Activated CD4-positive, alpha-beta T cell treated with anti-CD3 and anti-CD28 coated beads for 1 hour (primary cell): ENCODE results near the gene ACTN4.
A peak's percentile ranks its signal among the peaks of the same experiment; 100 is the strongest.

Experiments
- DNase-seq: peaks from one replicate; pipeline ENCODE4 v3.0.0-alpha.2; 2020

Gene ACTN4

DNA sequence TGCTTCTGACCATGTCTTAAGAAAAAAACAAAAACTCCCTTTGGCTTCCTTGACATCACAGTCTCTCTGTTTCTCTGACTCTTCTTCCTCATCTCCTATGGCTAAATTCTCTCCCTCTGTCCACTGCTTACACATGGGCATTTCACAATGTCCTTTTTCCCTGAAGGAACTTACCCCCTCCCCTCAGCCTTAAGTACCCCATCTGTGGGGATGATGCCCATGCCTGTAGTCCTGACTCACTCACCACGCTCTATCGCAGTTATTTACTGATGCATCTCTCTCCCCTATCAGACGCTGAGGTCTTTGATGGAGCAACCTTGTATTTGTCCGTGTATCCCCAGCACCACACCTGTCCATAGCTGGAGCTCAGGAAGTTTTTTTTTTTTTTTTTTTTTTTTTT is 32.4 kb downstream of the ACTN4 start:
- no peak for DNase-seq

DNA sequence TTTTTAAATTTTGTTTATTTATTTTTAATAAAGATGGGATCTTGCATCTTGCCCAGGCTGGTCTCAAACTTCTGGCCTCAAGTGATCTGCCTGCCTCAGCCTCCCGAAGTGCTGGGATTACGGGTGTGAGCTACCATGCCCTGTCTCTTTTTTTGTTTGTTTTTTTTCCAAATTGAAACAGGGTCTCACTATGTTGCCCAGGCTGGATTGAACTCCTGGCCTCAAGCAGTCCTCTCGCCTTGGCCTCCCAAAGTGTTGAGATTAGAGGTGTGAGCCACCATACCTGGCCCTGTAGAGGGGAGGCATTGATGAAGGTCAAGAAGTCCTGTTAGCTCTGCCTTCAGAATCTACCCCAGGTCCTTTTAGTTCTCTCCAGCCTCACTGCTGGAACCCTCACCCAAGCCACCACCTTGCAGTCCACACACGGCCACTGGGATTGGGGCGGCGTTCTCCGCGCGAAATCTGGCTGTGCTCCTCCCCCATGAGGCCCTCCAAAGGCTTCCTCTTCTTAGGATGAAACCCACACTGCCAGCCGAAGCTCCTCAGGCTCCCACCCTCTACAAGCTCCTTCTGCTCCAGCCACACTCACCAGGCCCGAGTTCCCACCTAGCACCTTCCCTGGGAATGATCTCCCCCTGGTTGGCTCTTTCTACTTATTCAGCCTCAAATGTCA is 34.9 kb downstream of the ACTN4 start:
- DNase-seq, result no peak

DNA sequence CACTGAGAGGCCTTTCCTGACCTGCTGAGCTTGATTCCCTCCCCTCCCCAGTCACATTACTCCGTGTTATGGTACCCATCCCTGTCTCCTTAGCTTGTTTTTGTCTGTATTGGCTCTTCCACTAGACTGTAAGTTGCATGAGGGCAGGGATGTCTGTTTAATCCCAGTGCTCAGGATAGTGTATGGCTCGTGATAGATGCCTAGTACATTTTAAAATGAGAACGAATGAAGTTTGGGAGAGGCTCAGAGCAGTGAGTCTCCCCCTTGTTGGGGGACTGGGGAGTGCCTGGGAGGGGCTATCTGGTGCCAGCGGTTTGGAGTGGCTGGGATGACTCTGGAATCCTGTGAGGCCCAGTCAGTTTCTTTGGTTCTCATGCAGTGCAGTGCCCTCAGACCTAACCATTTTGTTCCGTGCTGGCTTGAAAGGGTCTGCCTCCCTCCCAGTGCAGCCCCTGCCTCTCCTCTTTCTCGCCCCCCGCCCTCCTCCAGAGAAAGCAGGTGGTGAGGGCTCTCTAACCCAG is 35.5 kb downstream of the ACTN4 start:
- DNase-seq, result no peak

DNA sequence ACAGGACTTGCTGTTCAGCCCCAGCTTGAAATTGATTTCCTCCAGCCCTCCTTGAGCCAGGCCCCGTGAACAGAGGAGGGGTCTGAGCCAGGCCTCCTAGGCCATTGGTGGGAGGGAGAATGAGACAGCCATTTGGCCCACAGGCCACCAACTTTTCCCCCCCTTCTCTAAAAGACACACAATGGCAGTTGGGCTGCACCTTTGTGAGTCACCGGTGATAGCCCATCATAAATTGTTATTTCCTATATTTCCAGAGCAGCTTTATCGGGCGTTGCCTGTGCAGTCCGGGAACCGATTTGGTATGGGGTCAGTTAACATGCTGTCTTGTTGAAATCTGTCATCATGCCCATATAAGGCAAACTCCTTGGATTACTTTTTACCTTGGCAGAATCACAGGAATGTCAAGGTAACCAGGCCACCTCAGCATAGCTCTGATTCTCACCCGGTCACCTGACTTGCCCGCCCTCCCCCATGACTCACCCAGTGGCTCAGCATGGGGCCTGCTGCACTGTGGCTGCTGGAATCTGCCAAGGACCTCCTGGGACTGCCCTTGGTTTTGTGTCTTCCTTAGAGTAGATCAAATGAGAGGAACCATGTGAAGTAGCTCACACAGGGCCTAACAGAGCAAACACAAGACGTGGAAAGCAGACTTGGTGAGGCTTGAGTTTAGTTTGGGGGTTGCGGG is 36.1 kb downstream of the ACTN4 start:
- DNase-seq, result peak; percentile 23

DNA sequence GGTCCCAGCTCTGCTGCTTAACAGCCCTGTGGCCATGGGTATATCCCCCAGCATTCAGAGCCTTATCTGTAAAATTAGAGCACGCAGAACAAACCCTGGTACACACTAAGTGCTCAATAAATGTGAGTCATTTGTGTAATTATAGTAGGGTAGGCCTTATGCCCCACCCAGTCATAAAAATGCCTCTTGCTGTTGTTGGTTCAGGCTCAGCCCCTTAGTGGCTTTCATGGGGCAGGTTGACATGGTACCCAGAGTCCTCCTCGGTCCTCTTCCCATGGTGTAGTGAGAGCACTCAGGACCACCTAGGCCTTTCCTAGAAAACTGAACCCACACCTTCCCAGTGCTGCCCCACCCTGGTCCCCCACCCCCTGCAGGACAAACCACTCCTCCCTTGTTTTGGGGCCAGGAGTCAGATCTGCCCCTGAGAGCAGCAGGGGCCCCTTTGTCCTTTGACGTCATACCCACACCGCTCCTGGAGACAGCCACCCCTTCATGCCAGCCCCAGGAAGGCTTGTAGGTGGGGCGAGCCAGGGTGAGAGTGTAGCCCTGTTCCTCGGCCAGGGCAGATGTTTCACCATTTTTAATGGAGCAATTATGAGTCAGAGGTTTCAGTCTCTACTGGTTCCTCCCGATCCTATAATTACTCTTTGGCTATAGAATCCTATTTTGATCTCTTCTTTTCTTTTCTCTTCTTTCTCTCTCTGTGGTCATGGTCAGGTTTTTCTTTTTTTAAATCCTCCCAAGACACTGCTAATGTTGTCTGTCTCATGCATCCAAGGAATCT is 36.8 kb downstream of the ACTN4 start:
- DNase-seq, result no peak

DNA sequence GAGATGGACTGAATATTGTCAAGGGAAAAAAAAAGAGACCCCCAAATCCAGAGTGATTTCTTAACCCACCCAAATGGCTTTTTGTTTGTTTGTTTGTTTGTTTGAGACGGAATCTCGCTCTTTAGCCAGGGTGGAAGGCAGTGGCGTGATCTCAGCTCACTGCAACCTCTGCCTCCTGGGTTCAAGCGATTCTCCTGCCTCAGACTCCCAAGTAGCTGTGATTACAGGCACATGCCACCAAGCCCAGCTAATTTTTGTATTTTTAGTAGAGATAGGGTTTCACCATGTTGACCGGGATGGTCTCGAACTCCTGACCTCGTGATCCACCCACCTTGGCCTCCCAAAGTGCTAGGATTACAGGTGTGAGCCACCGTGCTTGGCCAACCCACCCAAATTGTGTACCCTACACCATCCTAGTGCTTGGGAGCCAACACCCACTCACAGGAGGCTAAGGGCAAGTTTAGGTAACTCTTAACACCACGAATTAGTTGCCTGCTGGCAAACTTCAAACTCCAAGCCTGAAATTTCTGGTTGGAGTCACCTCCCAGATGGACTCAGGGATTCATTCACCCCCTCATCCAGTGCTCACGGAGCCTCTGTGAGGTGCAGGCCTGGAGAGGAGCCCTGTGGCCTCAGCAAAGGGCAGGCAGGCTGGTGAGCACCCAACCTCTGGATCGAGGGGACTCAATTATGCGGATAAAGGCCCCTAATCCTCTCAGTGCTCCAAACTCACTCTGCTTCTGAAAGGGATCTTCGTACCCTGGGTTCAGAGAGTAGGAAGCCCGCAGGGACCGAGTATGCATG is 37.6 kb downstream of the ACTN4 start:
- no peak for DNase-seq

DNA sequence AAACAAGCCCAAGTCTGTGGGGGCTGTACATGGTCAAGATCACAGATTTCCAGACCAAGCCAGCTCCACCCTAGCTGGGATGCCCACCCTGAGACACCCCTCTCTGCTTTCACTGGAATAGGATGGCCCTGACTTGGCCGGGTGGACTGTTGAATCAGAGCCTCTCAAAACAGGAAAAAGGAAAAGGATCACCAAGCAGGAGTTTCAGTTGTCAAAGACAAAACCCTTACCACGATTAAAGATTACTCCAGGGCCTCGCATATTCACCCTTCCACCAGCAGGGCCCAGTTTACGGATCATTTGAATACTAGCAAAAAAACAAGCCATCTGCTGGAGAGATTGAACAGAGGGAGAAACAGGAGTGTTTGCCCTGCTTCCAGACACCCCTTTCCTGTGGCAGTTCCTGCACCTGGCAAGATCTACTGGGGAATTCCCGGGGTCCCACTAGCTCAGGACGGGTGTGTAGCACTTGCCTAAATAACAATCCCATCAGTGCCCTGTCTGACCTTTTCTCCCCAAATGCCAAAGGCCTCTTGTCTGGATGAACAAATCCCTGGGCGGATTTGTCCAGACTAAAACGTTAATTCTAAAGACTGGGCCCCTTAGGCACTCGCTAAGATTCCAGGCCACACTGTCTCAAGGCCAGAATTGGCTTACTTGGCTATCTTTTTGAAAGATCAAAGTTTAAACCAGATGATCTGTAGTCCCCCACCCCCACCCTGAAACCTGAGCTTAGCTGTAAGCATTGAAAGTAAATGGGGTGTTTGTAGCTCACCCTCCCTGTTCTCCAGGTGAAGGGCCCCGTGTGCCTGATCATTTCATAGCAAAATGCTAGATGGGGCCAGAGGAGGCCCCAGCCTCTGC is 38.4 kb downstream of the ACTN4 start:
- no peak for DNase-seq

DNA sequence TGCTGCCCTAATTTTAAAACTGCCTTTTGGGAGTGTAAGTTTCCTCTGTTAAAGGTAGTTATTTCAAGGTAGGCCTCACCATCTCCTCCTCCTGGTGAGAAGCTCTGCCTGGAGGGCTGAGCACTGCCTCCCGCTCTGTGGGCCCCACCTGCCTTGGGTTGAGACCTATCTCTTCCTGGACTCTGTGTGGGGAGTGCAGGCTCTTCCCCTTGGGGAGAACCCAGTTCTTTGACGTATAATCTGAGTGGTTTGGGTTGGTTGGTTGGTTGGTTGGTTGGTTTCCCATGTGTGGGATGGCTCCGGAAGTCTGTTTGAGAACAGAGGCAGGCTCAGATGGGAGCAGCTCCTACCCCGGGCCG is 39.1 kb downstream of the ACTN4 start:
- no peak for DNase-seq

DNA sequence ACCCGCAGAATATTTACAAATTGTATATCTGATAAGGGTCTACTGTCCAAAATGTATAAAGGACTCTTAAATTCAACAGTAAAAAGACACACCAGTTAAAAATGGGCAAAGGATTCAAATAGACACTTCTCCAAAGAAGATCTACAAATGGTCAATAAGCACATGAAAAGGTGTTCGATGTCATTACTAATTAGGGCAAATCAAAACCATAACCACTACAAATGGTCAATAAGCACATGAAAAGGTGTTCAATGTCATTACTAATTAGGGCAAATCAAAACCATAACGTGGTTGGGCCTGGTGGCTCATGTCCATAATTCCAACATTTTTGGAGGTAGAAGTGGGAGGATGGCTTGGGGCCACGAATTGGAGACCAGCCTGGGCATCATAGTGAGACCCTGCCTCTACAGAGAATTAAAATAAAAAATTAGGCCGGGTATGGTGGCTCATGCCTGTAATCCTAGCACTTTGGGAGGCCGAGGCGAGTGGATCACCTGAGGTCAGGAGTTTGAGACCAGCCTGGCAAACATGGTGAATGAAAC is 40.5 kb downstream of the ACTN4 start:
- DNase-seq, result no peak

DNA sequence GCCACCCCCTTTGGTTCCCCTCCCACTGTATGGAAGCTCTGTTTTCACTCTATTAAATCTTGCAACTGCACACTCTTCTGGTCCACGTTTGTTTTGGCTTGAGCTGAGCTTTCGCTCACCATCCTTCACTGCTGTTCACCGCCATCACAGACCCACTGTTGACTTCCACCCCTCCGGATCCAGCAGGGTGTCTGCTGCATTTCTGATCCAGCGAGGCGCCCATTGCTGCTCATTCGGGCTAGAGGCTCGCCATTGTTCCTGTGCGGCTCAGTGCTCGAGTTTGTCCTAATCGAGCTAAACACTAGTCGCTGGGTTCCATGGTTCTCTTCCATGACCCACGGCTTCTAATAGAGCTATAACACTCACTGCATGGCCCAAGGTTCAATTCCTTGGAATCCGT is 42.7 kb downstream of the ACTN4 start:
- no peak for DNase-seq

DNA sequence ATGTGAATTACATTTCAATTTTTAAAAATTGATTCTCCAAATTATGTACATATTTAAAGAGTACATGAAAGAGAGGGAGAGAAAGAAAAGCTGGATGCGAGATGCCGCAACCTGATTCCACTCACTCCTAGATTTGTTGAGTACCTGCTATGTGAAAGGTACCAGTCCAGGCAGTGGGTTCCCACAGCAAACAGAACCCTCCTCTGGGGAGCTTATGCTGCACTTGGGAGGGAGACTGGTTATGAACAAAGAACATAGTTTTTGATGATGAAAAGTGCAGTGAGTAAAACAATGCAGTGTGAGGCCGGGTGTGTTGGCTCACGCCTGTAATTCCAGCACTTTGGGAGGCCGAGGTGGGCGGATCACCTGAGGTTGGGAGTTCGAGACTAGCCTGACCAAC is 43.4 kb downstream of the ACTN4 start:
- DNase-seq, result no peak

DNA sequence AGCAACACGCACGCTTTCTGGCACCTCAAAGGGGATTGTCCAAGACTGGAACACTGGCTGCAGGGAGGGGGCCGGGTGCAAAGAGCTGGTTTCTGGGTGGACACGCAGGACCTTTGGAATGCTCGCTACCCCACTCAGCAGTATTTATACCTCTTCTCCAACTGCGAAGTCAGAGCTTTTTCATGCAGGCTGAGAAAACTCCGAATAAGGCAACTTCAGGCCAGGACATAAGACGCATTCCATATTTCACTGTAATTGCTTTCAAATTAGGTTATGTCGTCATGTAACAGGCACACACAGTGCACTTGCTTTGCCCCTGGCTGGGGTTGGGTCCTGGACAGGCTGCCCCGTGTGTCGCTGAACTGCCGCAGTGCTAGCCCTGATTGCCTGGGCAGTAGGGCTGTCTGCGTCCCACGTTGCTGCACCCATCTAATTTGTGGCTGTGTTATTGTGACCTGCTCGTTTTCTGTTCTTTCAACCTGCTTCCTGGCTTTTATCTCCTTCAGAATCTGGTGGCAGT is 44.5 kb downstream of the ACTN4 start:
- DNase-seq, result no peak

DNA sequence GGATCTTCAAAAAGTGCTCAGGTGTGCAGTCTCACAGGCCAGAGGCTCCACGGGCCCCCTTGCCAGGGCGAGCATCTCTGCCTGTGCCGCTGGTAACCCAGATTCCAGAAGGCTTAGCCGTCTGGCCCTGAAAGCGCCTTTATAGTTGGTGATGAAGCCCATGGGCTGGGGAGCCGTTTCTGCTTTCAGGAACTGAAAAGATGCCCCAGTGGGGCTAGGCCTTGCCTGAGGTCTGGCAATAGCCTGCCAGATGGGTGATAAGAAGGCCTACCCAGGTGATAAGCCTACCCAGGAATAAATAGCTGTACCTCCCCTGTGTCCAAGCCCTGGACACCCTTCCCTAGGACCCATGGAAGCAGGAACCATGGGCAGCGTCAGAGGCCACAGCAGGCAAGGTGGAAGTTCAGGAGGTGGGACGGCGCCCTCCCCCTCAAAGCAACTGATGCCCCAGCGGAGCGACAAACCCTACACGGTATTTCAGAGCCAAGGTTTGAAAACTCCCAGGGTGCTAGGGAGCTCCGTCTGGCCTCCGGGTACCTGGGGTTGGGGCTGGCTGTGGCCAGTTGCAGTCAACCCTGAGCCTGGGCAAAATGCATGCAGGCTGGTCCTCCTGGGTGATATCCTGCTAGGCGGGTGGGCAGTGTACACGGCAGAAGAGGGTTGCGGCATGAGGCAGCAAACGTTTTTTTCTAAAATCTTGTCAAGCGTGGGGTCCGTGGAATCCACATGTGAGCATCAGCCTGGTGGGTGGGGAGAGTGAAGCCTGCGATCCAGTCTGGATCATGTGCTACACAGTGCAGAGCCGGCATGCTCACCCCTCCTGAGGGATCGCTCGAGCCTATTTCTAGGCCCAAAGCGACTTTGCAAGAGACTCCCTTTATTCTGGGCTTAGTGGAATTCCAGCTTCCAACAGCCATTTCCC is 45.3 kb downstream of the ACTN4 start:
- DNase-seq, result no peak

DNA sequence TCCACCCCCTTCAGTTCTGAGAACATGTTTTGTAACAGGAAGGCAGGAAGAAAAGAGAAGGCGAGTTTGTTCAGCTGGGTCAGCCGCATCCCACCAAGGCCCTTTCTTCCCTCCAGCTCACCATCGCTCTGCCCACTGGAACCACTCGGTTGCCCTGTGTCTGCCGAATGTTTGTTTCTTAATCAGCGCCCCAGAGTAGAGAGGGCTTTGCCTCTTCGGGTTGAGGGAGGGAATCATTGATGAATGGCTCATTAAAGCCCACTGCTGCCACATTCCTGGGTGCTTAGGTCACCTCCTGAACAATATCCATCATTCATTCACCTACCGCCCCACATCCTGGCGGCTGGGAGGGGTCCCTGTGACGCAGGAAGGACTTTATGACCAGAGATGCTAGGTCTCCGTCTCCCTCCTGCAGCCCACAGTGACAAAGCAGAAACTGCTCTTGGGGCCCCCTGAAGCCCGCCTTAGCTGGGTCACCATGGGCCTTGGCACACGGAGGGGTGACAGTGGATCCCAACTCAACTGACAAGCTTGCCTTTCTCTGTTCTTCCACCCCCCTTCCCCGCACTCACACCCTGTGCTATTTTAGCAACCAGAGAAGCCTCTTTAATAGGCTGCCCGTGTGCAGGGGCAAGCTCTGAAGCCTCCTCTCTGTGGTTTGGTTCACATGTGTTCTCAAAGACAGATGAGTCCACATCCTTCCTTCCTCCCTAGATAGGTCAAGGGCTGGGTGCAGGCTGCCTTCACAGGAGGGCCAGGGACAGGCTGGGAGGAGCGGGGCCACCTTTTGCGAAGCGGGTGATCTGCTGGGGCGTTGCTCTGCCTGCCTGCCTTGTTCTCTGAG is 46.2 kb downstream of the ACTN4 start:
- DNase-seq, result no peak

DNA sequence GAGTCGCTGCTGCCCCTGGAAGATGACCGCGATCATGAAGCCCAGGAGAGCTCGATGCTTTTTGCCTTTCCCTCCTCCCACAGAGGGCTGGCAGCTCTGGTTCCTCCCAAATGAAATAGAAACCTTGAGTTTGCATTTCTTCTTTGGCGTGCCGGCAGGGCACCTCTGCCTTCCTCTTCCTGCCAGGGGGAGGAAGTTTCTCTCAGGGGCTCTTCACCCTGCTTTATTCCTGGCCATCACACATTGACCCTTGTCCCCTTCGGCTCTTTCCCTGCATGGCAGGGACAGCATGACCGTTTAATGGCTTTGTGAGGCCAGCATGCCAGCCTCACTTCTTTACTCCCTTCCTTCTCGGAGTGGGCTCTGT is 47.9 kb downstream of the ACTN4 start:
- no peak for DNase-seq

DNA sequence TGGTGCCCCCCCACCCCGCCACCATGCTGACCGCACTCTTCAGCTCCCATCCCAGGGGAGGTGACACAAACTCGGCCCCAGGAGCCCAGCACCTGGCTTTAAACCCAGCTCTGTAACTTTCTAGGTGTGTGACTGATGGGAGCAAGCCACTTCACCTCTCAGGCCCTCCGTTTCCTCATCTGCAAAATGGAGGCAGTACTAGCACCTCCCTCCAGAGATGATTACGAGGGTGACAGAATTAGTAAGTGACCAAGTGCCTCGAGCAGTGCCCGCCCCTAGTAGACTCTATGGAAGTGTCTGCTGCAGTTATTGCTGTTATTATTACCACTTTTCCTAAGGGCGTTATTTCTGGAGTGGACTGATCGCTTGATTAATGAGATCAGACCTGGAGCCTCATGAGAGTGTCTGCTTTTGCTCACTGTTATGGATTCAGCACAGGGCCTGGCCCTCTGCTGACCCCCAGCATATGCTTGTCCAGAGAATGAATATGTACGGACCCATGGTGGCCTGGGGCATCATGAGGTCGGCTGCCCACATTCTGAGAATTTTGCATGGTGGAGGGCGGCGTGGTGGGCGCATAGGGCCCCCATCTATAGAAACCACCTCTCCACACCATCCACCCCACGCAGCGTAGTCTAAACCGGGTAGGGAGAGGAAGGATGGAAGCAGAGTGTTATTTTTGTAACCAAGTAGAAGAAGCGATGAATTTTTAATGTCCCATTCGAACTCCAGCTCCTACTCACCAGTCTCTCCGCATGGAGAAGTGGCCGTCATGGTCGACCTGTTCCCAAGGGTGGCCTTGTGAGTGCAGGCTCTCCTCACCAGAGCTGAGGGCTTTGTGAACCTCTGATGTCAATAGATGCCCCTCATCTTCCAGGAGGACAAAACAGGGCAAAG is 48.6 kb downstream of the ACTN4 start:
- DNase-seq, result no peak

DNA sequence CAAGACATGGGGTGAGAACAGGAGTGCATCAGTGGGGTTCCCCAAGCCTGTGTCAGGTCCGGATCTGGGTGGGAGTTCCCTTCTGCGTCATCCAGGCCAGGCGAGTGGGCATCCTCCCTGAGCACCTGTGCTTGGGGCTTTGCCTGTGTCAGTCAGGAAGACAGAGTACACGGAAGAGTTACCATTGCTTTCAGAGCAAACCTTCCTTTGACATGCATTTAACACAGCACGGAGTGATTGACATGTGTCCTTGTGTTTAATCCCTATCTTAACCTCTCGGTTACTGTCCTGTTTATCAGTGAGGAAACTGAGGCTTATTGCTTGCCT is 49.2 kb downstream of the ACTN4 start:
- DNase-seq, result no peak

DNA sequence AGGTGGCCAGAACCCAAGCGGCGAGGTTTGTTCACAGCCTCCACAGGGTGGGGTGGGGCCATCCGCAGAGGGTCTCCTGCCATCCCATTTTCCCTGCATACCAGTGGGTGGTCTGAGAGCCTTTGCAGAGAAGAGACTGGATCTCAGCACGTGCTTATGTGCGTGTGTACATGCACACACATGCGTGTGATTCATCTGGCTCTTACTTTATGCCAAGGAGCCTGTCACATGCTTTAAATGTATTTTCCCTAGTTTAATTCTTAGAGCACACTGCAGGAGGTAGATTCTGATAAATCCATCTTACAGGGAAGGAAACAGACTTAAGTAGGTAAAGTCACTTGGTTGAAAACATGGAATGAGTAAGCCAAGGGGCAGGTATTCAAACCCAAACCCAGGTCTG is 49.7 kb downstream of the ACTN4 start:
- DNase-seq, result no peak

DNA sequence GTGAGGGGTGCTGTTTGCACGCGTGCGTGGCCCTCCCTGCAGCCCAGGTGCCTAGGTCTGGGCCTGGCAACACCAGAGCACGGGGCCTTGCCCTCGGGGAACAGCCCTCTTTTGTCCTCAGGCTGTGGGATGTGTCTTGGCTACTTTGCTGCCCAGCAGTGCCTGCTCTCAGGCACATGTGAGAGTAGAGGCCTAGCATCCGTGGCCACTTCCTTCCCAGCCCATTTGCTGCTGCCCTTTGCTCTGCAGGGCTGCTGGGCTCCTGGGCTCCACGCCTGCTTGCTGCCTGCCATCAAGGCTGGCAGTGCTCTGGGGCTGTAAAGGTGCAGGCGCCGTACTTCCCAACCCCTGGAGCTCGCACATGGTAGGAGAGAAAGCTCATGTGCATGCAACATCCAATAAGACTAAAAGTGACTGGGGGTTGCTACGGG is 50.2 kb downstream of the ACTN4 start:
- no peak for DNase-seq
